ENCODE results near the gene SLC8A1.

DNA sequence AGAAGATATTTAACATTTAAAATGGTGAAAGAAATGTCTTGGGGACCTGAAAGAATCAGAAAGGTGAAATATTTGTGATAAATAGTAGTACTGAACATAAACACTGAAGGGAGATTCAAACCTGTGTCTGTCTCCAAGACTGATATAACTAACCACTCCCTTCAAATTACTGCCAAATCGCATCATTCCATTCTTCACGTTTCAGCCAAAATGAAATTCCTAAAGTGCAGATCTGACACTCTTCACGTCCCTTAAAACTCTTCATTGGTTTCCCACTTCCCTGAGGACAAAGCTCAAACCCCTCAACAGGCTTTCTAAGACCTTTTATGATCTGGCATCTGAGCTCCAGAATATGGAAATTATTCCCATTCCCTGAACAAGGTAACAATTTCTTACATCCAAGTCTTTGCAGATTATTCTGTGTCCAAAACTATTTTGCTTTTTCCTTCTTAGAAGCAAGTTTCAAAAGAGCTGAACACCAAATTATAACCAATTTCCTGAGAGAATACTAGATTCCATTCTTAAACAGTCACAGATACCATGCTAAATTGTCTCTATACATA lies 18.9 kb downstream of the SLC8A1 start:
- TF ChIP-seq POLR2A (IDR thresholded peaks at IDR 0.05), result no peak
- TF ChIP-seq, protein P1, sequence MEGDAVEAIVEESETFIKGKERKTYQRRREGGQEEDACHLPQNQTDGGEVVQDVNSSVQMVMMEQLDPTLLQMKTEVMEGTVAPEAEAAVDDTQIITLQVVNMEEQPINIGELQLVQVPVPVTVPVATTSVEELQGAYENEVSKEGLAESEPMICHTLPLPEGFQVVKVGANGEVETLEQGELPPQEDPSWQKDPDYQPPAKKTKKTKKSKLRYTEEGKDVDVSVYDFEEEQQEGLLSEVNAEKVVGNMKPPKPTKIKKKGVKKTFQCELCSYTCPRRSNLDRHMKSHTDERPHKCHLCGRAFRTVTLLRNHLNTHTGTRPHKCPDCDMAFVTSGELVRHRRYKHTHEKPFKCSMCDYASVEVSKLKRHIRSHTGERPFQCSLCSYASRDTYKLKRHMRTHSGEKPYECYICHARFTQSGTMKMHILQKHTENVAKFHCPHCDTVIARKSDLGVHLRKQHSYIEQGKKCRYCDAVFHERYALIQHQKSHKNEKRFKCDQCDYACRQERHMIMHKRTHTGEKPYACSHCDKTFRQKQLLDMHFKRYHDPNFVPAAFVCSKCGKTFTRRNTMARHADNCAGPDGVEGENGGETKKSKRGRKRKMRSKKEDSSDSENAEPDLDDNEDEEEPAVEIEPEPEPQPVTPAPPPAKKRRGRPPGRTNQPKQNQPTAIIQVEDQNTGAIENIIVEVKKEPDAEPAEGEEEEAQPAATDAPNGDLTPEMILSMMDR (IDR thresholded peaks at IDR 0.05), result no peak

Data from upper lobe of left lung (tissue), 4 donors.